HepG2 (cell line): ENCODE data around the gene CYP2U1. TPM values are rescaled to one million over a fixed set of nuclear protein-coding genes. Genes with fewer than 3 reads are reported as not detected.

Experiments
- ATF7-NPFF ChIP-seq: sonication (generic); formaldehyde crosslinking; IDR thresholded peaks from 2 replicates; pipeline ENCODE4 v1.8.1; 2023; ENCODE audit warnings: mild to moderate bottlenecking, low read depth, missing genetic modification reagents, moderate library complexity
- CHCHD3 ChIP-seq: sonication (generic); formaldehyde crosslinking; IDR thresholded peaks from 2 replicates; pipeline ENCODE4 v1.8.0; 2022; ENCODE audit warnings: mild to moderate bottlenecking, missing genetic modification reagents, moderate library complexity
- ERF ChIP-seq: IDR thresholded peaks from 2 replicates; pipeline ENCODE4 v1.6.1; 2018; ENCODE audit warnings: missing biosample characterization, missing genetic modification reagents
- HCFC1 ChIP-seq: fragments of 150-350 bp; IDR thresholded peaks from 2 replicates; pipeline ENCODE4 v1.6.1; 2014; ENCODE audit warnings: low read depth, low read length
- NFE2L1 ChIP-seq: sonication (generic); formaldehyde crosslinking; IDR thresholded peaks from 2 replicates; pipeline ENCODE4 v1.4.0; 2020; ENCODE audit warnings: missing genetic modification reagents, mild to moderate bottlenecking, borderline replicate concordance
- POGZ ChIP-seq: sonication (generic); formaldehyde crosslinking; IDR thresholded peaks from 2 replicates; pipeline ENCODE4 v1.4.0; 2020; ENCODE audit warnings: mild to moderate bottlenecking, missing genetic modification reagents
- ZIK1 ChIP-seq: sonication (generic); formaldehyde crosslinking; IDR thresholded peaks from 2 replicates; pipeline ENCODE4 v1.5.0; 2020; ENCODE audit warnings: mild to moderate bottlenecking, low read depth, missing genetic modification reagents, borderline replicate concordance
- ZNF333 ChIP-seq: sonication (generic); formaldehyde crosslinking; IDR thresholded peaks from 2 replicates; pipeline ENCODE4 v1.4.0; 2020; ENCODE audit warnings: mild to moderate bottlenecking, missing genetic modification reagents, borderline replicate concordance
- ZNF446 ChIP-seq: sonication (generic); formaldehyde crosslinking; IDR thresholded peaks from 2 replicates; pipeline ENCODE4 v1.5.0; 2020; ENCODE audit warnings: mild to moderate bottlenecking, missing genetic modification reagents
- ZSCAN21 ChIP-seq: sonication (generic); formaldehyde crosslinking; IDR thresholded peaks from 2 replicates; pipeline ENCODE4 v1.8.0; 2022; ENCODE audit warnings: mild to moderate bottlenecking, missing genetic modification reagents, moderate library complexity, borderline replicate concordance
- polyA plus RNA-seq, 8 experiments: library from polyadenylated mRNA; depleted of rRNA in 3 of 8; stranded (reverse) in 7 of 8; unstranded in 1 of 8; fragments of >200 nt; fragmentation: Illumina TruSeq in 4 of 8; extraction: Trizol in 4 of 8; gene quantifications; 2 replicates each; pipeline versions ENCODE4 v1.2.1 to v1.2.3, GENCODE V29; 2011 to 2016; ENCODE audit warnings: low read depth in 4 of 8, missing spikeins in 1 of 8, mixed read lengths in 1 of 8; ENCODE audit not compliant: insufficient read depth in 1 of 8
- total RNA-seq, 5 experiments: library from RNA; depleted of rRNA; stranded (reverse); fragments of >200 nt; fragmentation: Illumina TruSeq; extraction: Trizol; gene quantifications; 2 replicates each; pipeline ENCODE4 v1.2.3, GENCODE V29; 2016; ENCODE audit warnings: low read depth in 1 of 5
- TF ChIP-seq, protein P1 (sequence below): IDR thresholded peaks from 2 replicates; pipeline ENCODE4 v1.6.1; 2016; ENCODE audit warnings: missing compliant biosample characterization, missing genetic modification reagents, borderline replicate concordance
- TF ChIP-seq, protein P2 (sequence below): sonication (generic); formaldehyde crosslinking; IDR thresholded peaks from 2 replicates; pipeline ENCODE4 v1.4.0; 2020; ENCODE audit warnings: low read depth, mild to moderate bottlenecking, missing genetic modification reagents
- TF ChIP-seq, protein P3 (sequence below): sonication (generic); formaldehyde crosslinking; IDR thresholded peaks from 2 replicates; pipeline ENCODE4 v1.8.1; 2023; ENCODE audit warnings: mild to moderate bottlenecking, missing genetic modification reagents, borderline replicate concordance
- TF ChIP-seq, protein P4 (sequence below): sonication (generic); formaldehyde crosslinking; conservative IDR thresholded peaks from 2 replicates; pipeline ENCODE4 v1.4.0; 2020; ENCODE audit warnings: missing genetic modification reagents
- TF ChIP-seq, protein P5 (sequence below): sonication (generic); formaldehyde crosslinking; IDR thresholded peaks from 2 replicates; pipeline ENCODE4 v1.5.1; 2020; ENCODE audit warnings: missing genetic modification reagents, mild to moderate bottlenecking, borderline replicate concordance
- TF ChIP-seq, protein P6 (sequence below): sonication (generic); formaldehyde crosslinking; IDR thresholded peaks from 2 replicates; pipeline ENCODE4 v1.8.1; 2023; ENCODE audit warnings: mild to moderate bottlenecking, moderate library complexity, missing genetic modification reagents
- TF ChIP-seq, protein P7 (sequence below): sonication (generic); formaldehyde crosslinking; IDR thresholded peaks from 2 replicates; pipeline ENCODE4 v1.9.0; 2022; ENCODE audit warnings: missing genetic modification reagents, mild to moderate bottlenecking, borderline replicate concordance
- TF ChIP-seq, protein P8 (sequence below): conservative IDR thresholded peaks from 2 replicates; pipeline ENCODE4 v1.6.1; 2018; ENCODE audit warnings: missing genetic modification reagents

CYP2U1 gene
- total and polyA plus RNA-seq, 2 of the 13 experiments (the other 11 are each of a cell fraction or from before 2014, with no cell fraction given): 1.4 to 3.4 TPM

DNA sequence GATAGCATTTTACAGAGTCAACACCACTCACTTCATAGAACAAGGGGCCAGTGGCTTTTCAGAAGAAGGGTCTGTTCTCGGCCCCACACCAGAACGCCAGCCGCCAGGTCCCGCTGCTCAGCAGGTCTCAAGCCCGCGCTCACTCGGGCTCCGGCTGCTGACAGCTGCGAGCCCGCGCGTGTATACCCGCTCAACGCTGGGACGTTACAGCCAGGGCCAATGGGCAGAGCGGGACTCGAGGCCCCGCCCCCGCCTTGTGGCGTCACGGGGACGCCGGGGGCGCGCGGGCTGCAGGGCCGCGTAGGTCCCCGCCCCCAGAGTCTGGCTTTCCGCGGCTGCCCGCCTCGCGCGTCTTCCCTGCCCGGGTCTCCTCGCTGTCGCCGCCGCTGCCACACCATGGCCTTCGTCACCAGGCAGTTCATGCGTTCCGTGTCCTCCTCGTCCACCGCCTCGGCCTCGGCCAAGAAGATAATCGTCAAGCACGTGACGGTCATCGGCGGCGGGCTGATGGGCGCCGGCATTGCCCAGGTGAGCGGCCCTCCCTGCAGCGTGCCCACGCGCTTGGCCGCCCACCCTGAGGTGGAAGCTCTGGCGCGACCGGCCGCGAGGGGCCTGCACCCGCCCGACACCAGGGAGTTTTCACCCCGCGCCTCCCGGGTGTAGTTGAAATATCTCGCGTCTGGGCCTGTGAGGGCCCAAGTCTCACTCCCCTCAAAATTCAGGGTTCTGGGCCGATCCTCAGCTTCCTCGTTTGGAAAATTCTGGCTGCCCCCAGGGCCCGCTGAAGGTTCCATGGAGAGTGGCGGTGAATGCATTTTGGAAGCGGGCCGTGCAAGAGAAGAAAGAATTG, 58.4 kb downstream of the CYP2U1 start, which contains the start of gene HADH (continued):
- TF ChIP-seq, protein P1, sequence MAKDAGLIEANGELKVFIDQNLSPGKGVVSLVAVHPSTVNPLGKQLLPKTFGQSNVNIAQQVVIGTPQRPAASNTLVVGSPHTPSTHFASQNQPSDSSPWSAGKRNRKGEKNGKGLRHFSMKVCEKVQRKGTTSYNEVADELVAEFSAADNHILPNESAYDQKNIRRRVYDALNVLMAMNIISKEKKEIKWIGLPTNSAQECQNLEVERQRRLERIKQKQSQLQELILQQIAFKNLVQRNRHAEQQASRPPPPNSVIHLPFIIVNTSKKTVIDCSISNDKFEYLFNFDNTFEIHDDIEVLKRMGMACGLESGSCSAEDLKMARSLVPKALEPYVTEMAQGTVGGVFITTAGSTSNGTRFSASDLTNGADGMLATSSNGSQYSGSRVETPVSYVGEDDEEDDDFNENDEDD (CRISPR knock-in tag): peak; percentile 94; the same call in 1 of the 2 replicates
- peak; percentile 94 for TF ChIP-seq ZSCAN21 (CRISPR knock-in tag)
- TF ChIP-seq ERF (CRISPR knock-in tag): peak; percentile 64
- TF ChIP-seq, protein P2, sequence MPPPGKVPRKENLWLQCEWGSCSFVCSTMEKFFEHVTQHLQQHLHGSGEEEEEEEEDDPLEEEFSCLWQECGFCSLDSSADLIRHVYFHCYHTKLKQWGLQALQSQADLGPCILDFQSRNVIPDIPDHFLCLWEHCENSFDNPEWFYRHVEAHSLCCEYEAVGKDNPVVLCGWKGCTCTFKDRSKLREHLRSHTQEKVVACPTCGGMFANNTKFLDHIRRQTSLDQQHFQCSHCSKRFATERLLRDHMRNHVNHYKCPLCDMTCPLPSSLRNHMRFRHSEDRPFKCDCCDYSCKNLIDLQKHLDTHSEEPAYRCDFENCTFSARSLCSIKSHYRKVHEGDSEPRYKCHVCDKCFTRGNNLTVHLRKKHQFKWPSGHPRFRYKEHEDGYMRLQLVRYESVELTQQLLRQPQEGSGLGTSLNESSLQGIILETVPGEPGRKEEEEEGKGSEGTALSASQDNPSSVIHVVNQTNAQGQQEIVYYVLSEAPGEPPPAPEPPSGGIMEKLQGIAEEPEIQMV (CRISPR knock-in tag): no peak; the same call in 1 of the 2 replicates
- TF ChIP-seq, protein P3, sequence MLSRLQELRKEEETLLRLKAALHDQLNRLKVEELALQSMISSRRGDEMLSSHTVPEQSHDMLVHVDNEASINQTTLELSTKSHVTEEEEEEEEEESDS (CRISPR knock-in tag): no peak
- TF ChIP-seq, protein P4, sequence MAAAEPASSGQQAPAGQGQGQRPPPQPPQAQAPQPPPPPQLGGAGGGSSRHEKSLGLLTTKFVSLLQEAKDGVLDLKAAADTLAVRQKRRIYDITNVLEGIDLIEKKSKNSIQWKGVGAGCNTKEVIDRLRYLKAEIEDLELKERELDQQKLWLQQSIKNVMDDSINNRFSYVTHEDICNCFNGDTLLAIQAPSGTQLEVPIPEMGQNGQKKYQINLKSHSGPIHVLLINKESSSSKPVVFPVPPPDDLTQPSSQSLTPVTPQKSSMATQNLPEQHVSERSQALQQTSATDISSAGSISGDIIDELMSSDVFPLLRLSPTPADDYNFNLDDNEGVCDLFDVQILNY (CRISPR knock-in tag): peak; percentile 66; the same call in 1 of the 2 replicates
- peak; percentile 67; the same call in 1 of the 2 replicates for TF ChIP-seq ZNF333
- TF ChIP-seq, protein P5, sequence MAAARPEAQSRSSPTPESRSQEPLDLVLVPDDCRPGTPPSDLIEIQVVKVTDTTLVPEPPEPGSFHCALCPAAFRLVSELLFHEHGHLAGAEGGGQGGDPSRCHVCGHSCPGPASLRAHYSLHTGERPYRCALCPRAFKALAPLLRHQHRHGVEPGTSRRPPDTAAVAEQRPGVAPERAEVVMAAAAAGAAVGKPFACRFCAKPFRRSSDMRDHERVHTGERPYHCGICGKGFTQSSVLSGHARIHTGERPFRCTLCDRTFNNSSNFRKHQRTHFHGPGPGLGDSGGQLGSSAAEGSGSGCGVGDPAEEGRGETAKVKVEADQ (CRISPR knock-in tag): peak; percentile 75; the same call in 1 of the 2 replicates
- TF ChIP-seq, protein P6, sequence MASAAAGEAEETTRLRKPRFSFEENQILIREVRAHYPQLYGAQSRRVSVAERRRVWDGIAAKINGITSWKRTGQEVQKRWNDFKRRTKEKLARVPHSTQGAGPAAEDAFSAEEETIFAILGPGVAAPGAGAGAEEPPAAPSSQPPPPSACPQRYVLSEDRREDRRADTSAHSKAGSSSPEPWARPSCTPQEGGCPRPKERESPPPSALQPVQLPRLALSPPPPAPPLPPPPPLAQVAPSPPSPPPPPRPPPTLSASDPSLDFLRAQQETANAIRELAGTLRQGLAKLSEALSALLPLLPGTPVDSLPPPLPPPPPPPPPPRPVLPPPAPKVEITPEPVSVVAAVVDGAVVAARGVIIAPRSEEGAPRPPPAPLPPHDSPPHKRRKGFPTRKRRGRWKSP (CRISPR knock-in tag): peak; percentile 80
- TF ChIP-seq, protein P7, sequence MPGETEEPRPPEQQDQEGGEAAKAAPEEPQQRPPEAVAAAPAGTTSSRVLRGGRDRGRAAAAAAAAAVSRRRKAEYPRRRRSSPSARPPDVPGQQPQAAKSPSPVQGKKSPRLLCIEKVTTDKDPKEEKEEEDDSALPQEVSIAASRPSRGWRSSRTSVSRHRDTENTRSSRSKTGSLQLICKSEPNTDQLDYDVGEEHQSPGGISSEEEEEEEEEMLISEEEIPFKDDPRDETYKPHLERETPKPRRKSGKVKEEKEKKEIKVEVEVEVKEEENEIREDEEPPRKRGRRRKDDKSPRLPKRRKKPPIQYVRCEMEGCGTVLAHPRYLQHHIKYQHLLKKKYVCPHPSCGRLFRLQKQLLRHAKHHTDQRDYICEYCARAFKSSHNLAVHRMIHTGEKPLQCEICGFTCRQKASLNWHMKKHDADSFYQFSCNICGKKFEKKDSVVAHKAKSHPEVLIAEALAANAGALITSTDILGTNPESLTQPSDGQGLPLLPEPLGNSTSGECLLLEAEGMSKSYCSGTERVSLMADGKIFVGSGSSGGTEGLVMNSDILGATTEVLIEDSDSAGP (CRISPR knock-in tag): peak; percentile 85; the same call in 1 of the 2 replicates
- TF ChIP-seq ZIK1 (CRISPR knock-in tag): no peak
- 0 out of 2 replicates have a peak, but pooled peaks have one; percentile 54 for TF ChIP-seq NFE2L1 (CRISPR knock-in tag)
- no peak for TF ChIP-seq HCFC1
- TF ChIP-seq, protein P8, sequence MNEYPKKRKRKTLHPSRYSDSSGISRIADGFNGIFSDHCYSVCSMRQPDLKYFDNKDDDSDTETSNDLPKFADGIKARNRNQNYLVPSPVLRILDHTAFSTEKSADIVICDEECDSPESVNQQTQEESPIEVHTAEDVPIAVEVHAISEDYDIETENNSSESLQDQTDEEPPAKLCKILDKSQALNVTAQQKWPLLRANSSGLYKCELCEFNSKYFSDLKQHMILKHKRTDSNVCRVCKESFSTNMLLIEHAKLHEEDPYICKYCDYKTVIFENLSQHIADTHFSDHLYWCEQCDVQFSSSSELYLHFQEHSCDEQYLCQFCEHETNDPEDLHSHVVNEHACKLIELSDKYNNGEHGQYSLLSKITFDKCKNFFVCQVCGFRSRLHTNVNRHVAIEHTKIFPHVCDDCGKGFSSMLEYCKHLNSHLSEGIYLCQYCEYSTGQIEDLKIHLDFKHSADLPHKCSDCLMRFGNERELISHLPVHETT (CRISPR knock-in tag): no peak
- TF ChIP-seq CHCHD3 (CRISPR knock-in tag): peak; percentile 96
- TF ChIP-seq ATF7-NPFF (CRISPR knock-in tag): peak; percentile 91
- peak; percentile 83 for TF ChIP-seq POGZ
- peak; percentile 89 for TF ChIP-seq ZNF446 (CRISPR knock-in tag)
